ENCODE results near the gene UBP1. TPM values are rescaled to one million over a fixed set of nuclear protein-coding genes. Genes with fewer than 3 reads are reported as not detected.

Gene UBP1
- total RNA-seq, 4 donors from 2014 or later, result 27.1 to 51.5 (median 38.8) TPM

GRCh38 chr3:33389908-33390307 lies 50.3 kb downstream of the UBP1 start:
- TF ChIP-seq, protein P1, sequence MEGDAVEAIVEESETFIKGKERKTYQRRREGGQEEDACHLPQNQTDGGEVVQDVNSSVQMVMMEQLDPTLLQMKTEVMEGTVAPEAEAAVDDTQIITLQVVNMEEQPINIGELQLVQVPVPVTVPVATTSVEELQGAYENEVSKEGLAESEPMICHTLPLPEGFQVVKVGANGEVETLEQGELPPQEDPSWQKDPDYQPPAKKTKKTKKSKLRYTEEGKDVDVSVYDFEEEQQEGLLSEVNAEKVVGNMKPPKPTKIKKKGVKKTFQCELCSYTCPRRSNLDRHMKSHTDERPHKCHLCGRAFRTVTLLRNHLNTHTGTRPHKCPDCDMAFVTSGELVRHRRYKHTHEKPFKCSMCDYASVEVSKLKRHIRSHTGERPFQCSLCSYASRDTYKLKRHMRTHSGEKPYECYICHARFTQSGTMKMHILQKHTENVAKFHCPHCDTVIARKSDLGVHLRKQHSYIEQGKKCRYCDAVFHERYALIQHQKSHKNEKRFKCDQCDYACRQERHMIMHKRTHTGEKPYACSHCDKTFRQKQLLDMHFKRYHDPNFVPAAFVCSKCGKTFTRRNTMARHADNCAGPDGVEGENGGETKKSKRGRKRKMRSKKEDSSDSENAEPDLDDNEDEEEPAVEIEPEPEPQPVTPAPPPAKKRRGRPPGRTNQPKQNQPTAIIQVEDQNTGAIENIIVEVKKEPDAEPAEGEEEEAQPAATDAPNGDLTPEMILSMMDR (IDR thresholded peaks at IDR 0.05), result no peak
- no peak for TF ChIP-seq POLR2A (IDR thresholded peaks at IDR 0.05)
- H3K4me3 ChIP-seq (ENCODE audit: low read depth, poor library complexity, severe bottlenecking), result no peak overlapping the region
- DNase-seq (ENCODE audit: low spot score in 2 of 2), result no peak
- intact Hi-C loops (cut with DNase I; ENCODE audit: low total_unique reads), result no loop called here
- WGBS, 2 donors, result 91 to 92% methylated on average over 4 of the region's 4 CpGs

DNA sequence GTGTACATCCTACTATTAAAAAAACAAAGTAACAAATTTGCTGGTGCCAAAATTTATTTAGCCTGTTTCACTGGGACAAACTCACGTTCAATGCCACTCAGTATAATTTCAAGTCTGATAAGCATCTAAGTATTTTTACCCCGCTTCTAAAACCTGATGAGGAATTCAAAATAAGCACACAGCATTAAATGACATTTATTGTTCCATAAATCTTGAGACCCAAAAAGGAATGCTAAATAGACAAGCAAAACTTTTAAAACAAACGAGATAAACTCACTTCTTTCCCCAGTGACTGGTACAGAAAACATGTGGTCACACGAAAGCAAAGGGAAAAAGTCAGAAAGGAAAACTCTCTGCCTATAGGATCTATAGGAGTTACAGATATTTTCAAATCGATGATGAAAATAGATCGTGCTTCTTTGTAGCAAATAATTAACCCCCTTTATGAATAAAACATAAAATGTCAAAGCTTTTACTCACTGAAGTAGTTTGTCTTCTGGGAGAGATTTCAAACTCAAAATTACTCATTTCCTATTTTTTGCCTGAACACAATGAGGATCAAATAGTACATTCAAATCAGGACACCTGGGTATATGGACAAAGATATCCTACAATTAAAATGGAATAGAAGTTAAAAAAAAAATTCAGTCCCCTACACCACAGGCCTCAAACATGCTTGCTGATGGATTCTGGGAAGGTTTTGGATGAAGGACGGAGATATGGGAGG lies 51.7 kb downstream of the UBP1 start:
- no peak overlapping the region for H3K4me3 ChIP-seq (ENCODE audit: low read depth, poor library complexity, severe bottlenecking)
- no peak for TF ChIP-seq POLR2A (IDR thresholded peaks at IDR 0.05)
- TF ChIP-seq, protein P1 (IDR thresholded peaks at IDR 0.05), result no peak
- intact Hi-C loops (cut with DNase I; ENCODE audit: low total_unique reads), result no loop called here
- no peak for DNase-seq (ENCODE audit: low spot score in 2 of 2)
- 69 to 71% methylated on average over 7 of the region's 7 CpGs for whole genome bisulfite sequencing, 2 donors

DNA sequence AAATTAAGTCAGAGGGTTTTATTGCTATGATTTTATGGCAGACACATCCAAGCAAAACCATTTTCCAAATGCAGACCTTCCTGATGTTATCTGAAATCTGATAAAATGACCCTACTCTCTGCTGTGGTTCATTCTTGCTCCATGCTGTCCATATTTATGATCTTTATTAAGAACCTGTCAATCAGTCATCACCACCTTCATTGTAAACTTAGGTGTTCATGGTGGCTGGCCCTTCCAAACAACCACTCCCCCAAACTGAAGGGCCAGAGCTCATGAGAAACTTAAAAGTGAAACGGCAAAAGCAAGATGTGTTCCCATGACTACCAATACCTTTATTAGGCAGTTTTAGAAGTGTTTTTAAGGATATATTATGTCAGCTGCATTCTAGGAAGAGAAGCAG lies 53.6 kb downstream of the UBP1 start:
- 70 to 86% methylated on average over 1 of the region's 1 CpG for WGBS, 2 donors
- TF ChIP-seq, protein P1 (IDR thresholded peaks at IDR 0.05), result no peak
- no peak for TF ChIP-seq POLR2A (IDR thresholded peaks at IDR 0.05)
- intact Hi-C loops (cut with DNase I; ENCODE audit: low total_unique reads), result no loop called here
- H3K4me3 ChIP-seq (ENCODE audit: low read depth, poor library complexity, severe bottlenecking), result no peak overlapping the region
- DNase-seq (ENCODE audit: low spot score in 2 of 2), result no peak

DNA sequence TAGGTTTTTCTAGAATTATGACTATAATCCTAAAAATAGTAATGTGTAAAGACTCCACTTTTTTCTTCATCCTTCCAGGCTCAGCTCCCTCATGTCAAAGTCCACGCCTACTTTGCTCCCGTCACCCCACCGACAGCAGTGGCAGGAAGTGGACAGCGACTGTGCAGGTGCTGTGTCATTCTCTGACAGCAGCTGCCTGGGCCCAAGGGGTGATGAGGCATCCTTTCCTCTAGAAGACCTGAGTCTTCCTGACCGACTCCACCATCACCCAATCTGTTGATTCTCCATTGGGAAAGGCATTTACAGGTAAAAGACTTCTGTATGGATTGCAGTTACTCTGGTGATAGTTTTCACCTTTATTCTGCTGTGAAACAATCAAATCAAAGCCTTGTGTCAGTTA lies 54.8 kb downstream of the UBP1 start:
- no peak overlapping the region for H3K4me3 ChIP-seq (ENCODE audit: low read depth, poor library complexity, severe bottlenecking)
- intact Hi-C loops (cut with DNase I; ENCODE audit: low total_unique reads), result no loop called here
- TF ChIP-seq, protein P1 (IDR thresholded peaks at IDR 0.05), result no peak
- TF ChIP-seq POLR2A (IDR thresholded peaks at IDR 0.05), result no peak
- whole genome bisulfite sequencing, 2 donors, result 82 to 83% methylated on average over 5 of the region's 5 CpGs
- DNase-seq (ENCODE audit: low spot score in 2 of 2), result no peak

GRCh38 chr3:33383951-33384350 lies 56.3 kb downstream of the UBP1 start:
- no peak for DNase-seq (ENCODE audit: low spot score in 2 of 2)
- WGBS, 2 donors, result 94 to 98% methylated on average over 12 of the region's 12 CpGs
- no peak overlapping the region for H3K4me3 ChIP-seq (ENCODE audit: low read depth, poor library complexity, severe bottlenecking)
- no peak for TF ChIP-seq POLR2A (IDR thresholded peaks at IDR 0.05)
- TF ChIP-seq, protein P1 (IDR thresholded peaks at IDR 0.05), result no peak
- intact Hi-C loops (cut with DNase I; ENCODE audit: low total_unique reads), result no loop called here

GRCh38 chr3:33380653-33381052 lies 59.6 kb downstream of the UBP1 start:
- no peak for TF ChIP-seq POLR2A (IDR thresholded peaks at IDR 0.05)
- TF ChIP-seq, protein P1 (IDR thresholded peaks at IDR 0.05), result no peak
- 96 to 97% methylated on average over 3 of the region's 3 CpGs for WGBS, 2 donors
- intact Hi-C loops (cut with DNase I; ENCODE audit: low total_unique reads), result no loop called here
- H3K4me3 ChIP-seq (ENCODE audit: low read depth, poor library complexity, severe bottlenecking), result no peak overlapping the region
- DNase-seq (ENCODE audit: low spot score in 2 of 2), result no peak
